Muscle layer of duodenum (tissue), 2 donors: ENCODE data around the gene NOTCH2.

Source experiments
- H3K27ac ChIP-seq: one replicate; pipeline ENCODE4 v1.7.0; 2013; ENCODE audit warnings: mild to moderate bottlenecking, low read length
- H3K27me3 ChIP-seq: one replicate; pipeline ENCODE4 v1.7.0; 2013; ENCODE audit warnings: low read depth, mild to moderate bottlenecking, control low read depth, low read length
- H3K36me3 ChIP-seq, 2 donors: one replicate each; pipeline ENCODE4 v1.7.0; 2013; ENCODE audit warnings: low read length in 2 of 2, control low read depth in 1 of 2, mild to moderate bottlenecking in 1 of 2; ENCODE audit not compliant: insufficient read depth in 2 of 2, control insufficient read depth in 1 of 2
- H3K4me1 ChIP-seq, 2 donors: one replicate each; pipeline ENCODE4 v1.7.0; 2013; ENCODE audit warnings: low read length in 2 of 2, mild to moderate bottlenecking in 2 of 2, control low read depth in 1 of 2, moderate library complexity in 1 of 2; ENCODE audit not compliant: insufficient read depth in 2 of 2, control insufficient read depth in 1 of 2
- H3K4me3 ChIP-seq, 2 donors: one replicate each; pipeline ENCODE4 v1.7.0; 2013; ENCODE audit warnings: low read length in 2 of 2, low read depth in 1 of 2, mild to moderate bottlenecking in 1 of 2
- H3K9me3 ChIP-seq, 2 donors: one replicate each; pipeline ENCODE4 v1.7.0; 2013; ENCODE audit warnings: low read length in 2 of 2, control low read depth in 1 of 2, mild to moderate bottlenecking in 1 of 2; ENCODE audit not compliant: control insufficient read depth in 1 of 2
- donor health status: healthy.

Gene NOTCH2

GRCh38 chr1:119879510-119880434, 189.7 kb downstream of the NOTCH2 start:
- no peaks in the 10 kb centered on the region for H3K4me1 ChIP-seq
- H3K27me3 ChIP-seq = no peaks in the 10 kb centered on the region
- H3K27ac ChIP-seq = no peak overlapping the region
- H3K36me3 ChIP-seq = no peaks in the 10 kb centered on the region
- H3K9me3 ChIP-seq = no peaks in the 10 kb centered on the region
- H3K4me3 ChIP-seq = no peak overlapping the region

GRCh38 chr1:119878171-119878570, 191.3 kb downstream of the NOTCH2 start:
- Histone ChIP-seq H3K36me3 (no peaks in the 10 kb centered on the region), H3K4me3 (no peak overlapping the region), H3K27ac (no peak overlapping the region), H3K4me1 (peaks cover 0 to 9% of the 10 kb centered on the region in 2 donors), H3K9me3 (no peaks in the 10 kb centered on the region), H3K27me3 (no peaks in the 10 kb centered on the region)

- H3K4me1 ChIP-seq = peaks cover 0 to 17% of the 10 kb centered on the region in 2 donors
- H3K36me3 ChIP-seq = no peaks in the 10 kb centered on the region
- no peaks in the 10 kb centered on the region for H3K27me3 ChIP-seq
- H3K27ac ChIP-seq = no peak overlapping the region
- H3K9me3 ChIP-seq = no peaks in the 10 kb centered on the region
- H3K4me3 ChIP-seq = no peak overlapping the region
Measured at GRCh38 chr1:119874186-119874585, 195.3 kb downstream of the NOTCH2 start.

DNA sequence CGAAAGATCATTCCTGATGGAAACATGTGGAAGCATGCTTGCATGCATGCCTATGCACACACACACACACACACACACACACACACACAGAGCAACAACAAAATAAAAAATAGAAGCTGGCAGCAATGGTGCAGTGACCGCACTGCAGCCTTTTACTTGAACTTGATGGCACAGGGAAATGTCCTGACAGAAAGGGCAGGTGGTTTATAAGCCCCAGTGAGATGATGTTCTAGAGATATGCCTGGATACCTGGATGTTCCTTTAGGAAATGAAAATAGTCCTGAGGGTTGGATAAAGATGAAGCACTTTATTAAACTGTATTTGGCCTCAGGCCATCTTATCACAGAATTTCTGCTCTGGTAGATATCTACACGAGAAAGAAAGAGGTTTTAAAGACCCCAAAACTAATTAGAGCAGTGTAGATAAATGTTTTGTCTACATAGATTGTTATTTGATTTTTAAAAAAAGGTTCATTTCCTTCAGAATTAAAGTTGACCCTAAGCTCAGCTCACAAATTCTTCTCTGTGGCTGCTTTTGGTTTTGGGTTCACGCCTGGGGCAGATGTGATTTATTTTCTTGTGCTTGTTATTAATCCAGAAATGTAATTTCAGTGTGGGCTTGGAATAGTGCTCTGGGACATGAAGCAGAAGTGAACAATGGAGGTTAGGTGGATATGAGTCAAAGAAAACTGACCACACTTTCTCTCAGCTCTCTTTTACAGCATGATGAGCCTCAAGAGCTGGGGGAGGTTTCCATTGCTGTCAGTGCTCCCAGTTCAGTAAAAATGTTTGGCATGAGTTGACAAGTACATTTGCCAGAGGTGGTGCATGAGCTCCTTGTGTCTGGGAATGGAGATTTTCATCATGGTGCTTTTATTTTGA, 196.1 kb downstream of the NOTCH2 start:
- Histone ChIP-seq H3K4me3 (no peak overlapping the region), H3K27ac (no peak overlapping the region)

DNA sequence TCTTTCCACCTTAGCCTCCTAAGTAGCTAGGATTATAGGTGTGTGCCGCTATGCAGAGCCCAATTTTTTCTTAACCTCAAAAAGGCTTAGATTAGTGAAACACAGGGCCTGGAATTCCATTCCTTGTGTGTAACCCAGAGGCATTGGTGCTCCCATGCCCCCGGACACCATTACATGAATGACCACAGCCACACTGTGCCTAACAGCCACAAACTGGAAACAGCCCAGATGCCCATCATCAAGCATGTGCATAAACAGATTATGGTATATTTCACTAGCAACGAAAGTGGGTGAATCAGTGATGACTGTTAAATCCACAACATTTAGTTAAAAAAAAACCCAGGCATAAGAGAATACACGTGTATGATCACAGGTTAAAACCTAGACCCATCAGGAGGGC, 197.6 kb downstream of the NOTCH2 start:
- Histone ChIP-seq H3K4me1 (peaks cover 0 to 17% of the 10 kb centered on the region in 2 donors), H3K9me3 (no peaks in the 10 kb centered on the region), H3K36me3 (no peaks in the 10 kb centered on the region), H3K27me3 (no peaks in the 10 kb centered on the region), H3K27ac (no peak overlapping the region), H3K4me3 (no peak overlapping the region)

More for the DNA sequence above, 196.1 kb downstream of the NOTCH2 start:
- Histone ChIP-seq H3K9me3 (no peaks in the 10 kb centered on the region), H3K4me1 (peaks cover 0 to 17% of the 10 kb centered on the region in 2 donors), H3K36me3 (no peaks in the 10 kb centered on the region), H3K27me3 (no peaks in the 10 kb centered on the region)

DNA sequence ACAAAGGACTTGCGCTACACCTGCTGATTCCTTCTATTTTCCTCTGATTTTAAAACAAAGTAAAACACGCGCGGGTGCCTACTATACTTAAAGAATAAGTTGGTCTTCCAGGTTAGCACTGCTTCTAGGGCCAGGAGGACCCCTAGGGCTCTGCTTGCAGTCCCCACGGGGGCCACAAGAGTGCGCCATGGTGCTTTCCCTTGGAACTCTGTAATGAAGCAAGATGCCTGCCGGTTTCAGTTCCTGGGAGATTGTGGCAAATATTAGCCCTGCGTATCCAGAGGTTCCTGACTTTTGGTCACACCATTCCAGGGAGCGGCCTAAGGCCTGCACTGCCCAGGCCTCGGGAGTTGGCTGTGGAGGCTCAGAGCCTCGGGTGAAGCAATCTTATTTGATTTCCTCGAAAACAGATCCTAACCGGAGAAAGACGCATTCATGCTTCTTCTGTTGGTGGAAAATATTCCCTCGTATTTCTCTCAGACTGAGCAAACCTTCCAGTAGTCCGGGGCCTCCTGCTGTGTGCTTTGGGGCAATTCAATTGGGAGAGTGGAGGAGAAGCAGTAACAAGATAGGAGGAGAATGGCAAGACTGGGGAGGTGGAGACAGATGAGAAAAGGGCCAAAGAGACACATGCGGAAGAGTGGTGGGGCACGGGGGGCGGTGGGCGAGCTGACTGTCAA, 198.4 kb downstream of the NOTCH2 start:
- Histone ChIP-seq H3K4me3 (peak overlapping the region in 1 of 2 donors; percentile 22), H3K4me1 (peaks cover 0 to 17% of the 10 kb centered on the region in 2 donors), H3K27me3 (no peaks in the 10 kb centered on the region), H3K36me3 (no peaks in the 10 kb centered on the region), H3K27ac (no peak overlapping the region), H3K9me3 (no peaks in the 10 kb centered on the region)

DNA sequence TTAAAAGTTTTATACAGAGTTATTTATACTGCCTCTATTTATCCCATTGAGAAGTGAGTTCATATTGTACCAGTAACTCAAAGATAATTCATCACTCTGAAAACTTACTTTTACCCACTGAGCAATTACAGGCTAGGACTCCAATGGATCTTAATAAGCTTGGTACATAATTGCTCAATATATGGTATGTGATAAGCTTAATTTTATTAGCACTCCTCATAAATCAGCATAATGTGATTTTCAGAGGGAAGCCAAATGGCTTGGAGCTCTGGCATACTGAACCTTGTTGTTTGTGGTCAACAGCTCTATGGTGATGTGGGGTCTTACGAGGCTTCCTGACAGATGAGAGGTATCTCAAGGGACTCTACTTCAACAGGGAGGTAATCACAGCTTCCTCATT, 199.5 kb downstream of the NOTCH2 start:
- Histone ChIP-seq H3K4me1 (peaks cover 0 to 17% of the 10 kb centered on the region in 2 donors), H3K36me3 (no peaks in the 10 kb centered on the region), H3K9me3 (no peaks in the 10 kb centered on the region), H3K27me3 (no peaks in the 10 kb centered on the region), H3K27ac (no peak overlapping the region), H3K4me3 (no peak overlapping the region)

DNA sequence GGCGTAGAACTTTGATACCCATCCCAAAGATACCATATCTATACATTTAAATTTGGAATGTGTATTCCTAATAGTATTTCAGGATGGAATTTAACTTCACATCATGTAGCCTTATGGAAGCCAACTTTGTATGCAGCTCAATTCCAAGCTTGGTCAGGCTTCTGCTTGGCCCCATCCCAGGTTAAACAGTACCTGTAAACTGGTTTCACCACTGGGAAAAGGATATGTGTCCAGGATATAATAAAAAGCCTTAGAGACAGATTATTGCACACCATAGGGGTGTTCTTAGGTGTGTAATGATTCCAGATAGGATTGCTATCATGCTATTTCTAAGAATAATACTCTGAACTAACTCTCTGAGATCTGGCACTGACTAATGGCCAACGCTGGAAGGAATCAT, 201.3 kb downstream of the NOTCH2 start:
- Histone ChIP-seq H3K36me3 (no peaks in the 10 kb centered on the region), H3K4me3 (no peak overlapping the region), H3K9me3 (no peaks in the 10 kb centered on the region), H3K27ac (no peak overlapping the region), H3K27me3 (no peaks in the 10 kb centered on the region), H3K4me1 (peaks cover 0 to 9% of the 10 kb centered on the region in 2 donors)

GRCh38 chr1:119866451-119866850, 203.0 kb downstream of the NOTCH2 start:
- Histone ChIP-seq H3K27ac (no peak overlapping the region), H3K27me3 (no peaks in the 10 kb centered on the region), H3K4me3 (no peak overlapping the region), H3K36me3 (no peaks in the 10 kb centered on the region), H3K4me1 (peaks cover 0 to 4% of the 10 kb centered on the region in 2 donors), H3K9me3 (no peaks in the 10 kb centered on the region)

DNA sequence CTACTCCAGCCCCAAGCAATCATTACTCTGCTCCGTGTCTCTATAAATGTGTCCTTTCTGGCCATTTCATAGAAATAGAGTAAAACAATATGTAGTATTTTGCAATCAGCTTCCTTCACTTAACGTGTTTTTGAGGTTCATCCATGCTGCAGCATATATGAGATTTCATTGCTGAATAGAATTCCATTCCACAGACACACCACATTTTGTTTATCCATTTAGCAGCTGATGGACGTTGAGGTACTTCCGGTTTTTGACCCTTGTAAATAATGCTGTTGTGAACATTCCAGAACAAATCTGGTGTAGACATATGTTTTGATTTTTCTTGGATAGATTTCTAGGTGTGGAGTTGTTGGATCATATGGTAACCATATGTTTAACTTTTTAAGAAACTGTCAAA, 203.8 kb downstream of the NOTCH2 start:
- Histone ChIP-seq H3K4me3 (no peak overlapping the region), H3K4me1 (peaks cover 0 to 4% of the 10 kb centered on the region in 2 donors), H3K27me3 (no peaks in the 10 kb centered on the region), H3K9me3 (no peaks in the 10 kb centered on the region), H3K27ac (no peak overlapping the region), H3K36me3 (no peaks in the 10 kb centered on the region)

DNA sequence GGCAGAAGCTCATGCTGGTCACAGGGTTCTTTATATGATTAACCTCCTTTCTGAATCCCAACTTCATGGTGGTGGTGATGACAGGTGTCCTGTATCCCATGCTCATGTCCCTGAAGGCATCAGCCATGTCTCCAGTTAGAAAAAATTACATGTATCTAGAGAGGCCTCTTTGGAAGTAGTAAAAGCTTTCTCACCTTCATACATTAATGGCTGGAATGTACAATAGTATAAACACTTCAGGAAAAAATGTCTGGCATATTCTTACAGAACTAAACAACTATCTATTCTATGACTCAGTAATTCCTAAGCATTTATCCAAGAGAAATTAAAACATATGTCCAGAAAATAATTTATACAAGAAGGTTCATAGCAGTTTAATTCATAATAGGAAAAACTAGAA, 207.2 kb downstream of the NOTCH2 start:
- H3K4me1 ChIP-seq = peaks cover 0 to 4% of the 10 kb centered on the region in 2 donors
- H3K36me3 ChIP-seq = no peaks in the 10 kb centered on the region
- no peak overlapping the region for H3K27ac ChIP-seq
- H3K27me3 ChIP-seq = no peaks in the 10 kb centered on the region
- no peaks in the 10 kb centered on the region for H3K9me3 ChIP-seq
- no peak overlapping the region for H3K4me3 ChIP-seq
